Liver (tissue), 9 donors: ENCODE results near the gene PSMD1. TPM values are rescaled to one million over a fixed set of nuclear protein-coding genes. Genes with fewer than 3 reads are reported as not detected.

Experiments used
- DNase-seq: peaks from one replicate; pipeline ENCODE4 v3.0.0-alpha.2; 2017; ENCODE audit warnings: low spot score
- H3K27ac ChIP-seq, 2 donors: one replicate each; pipeline ENCODE4 v1.7.0; 2013; ENCODE audit warnings: inconsistent platforms in 2 of 2, low read length in 2 of 2, control low read depth in 1 of 2, low read depth in 1 of 2, mild to moderate bottlenecking in 1 of 2
- H3K27me3 ChIP-seq, 4 donors: one replicate each; pipeline versions ENCODE4 v1.6.1 to v1.7.0; 2013; ENCODE audit warnings: low read length in 3 of 4, inconsistent platforms in 1 of 4, mild to moderate bottlenecking in 1 of 4, moderate library complexity in 1 of 4; ENCODE audit not compliant: control insufficient read depth in 4 of 4, insufficient read depth in 4 of 4
- H3K36me3 ChIP-seq, 4 donors: one replicate each; pipeline versions ENCODE4 v1.6.1 to v1.7.0; 2013; ENCODE audit warnings: low read length in 3 of 4, mild to moderate bottlenecking in 3 of 4, low read depth in 1 of 4, moderate library complexity in 1 of 4; ENCODE audit not compliant: control insufficient read depth in 4 of 4, insufficient read depth in 3 of 4
- H3K4me1 ChIP-seq, 4 donors: one replicate each; pipeline versions ENCODE4 v1.6.1 to v1.7.0; 2013; ENCODE audit warnings: low read length in 3 of 4, mild to moderate bottlenecking in 3 of 4, moderate library complexity in 1 of 4; ENCODE audit not compliant: control insufficient read depth in 4 of 4, insufficient read depth in 4 of 4
- H3K4me3 ChIP-seq, 3 donors: one replicate each; pipeline versions ENCODE4 v1.6.1 to v1.7.0; 2013; ENCODE audit warnings: low read length in 3 of 3, control low read depth in 1 of 3, low read depth in 1 of 3, mild to moderate bottlenecking in 1 of 3
- H3K9ac ChIP-seq, 2 donors: one replicate each; pipeline ENCODE4 v1.7.0; 2013; ENCODE audit warnings: low read length in 2 of 2, mild to moderate bottlenecking in 2 of 2, moderate library complexity in 2 of 2, control low read depth in 1 of 2, low read depth in 1 of 2
- H3K9me3 ChIP-seq, 4 donors: one replicate each; pipeline versions ENCODE4 v1.6.1 to v1.7.0; 2013; ENCODE audit warnings: low read length in 3 of 4; ENCODE audit not compliant: control insufficient read depth in 4 of 4
- ATF3 ChIP-seq: IDR thresholded peaks from 2 replicates; pipeline ENCODE4 v1.6.1; 2016; ENCODE audit warnings: antibody characterized with exemption
- EGR1 ChIP-seq, 2 donors: IDR thresholded peaks; 2 replicates each; pipeline ENCODE4 v1.6.1; 2016 to 2018; ENCODE audit warnings: antibody characterized with exemption in 2 of 2, low read depth in 2 of 2
- FOXA1 ChIP-seq: IDR thresholded peaks from 2 replicates; pipeline ENCODE4 v1.6.1; 2016; ENCODE audit warnings: antibody characterized with exemption
- FOXA2 ChIP-seq: IDR thresholded peaks from 2 replicates; pipeline ENCODE4 v1.6.1; 2016; ENCODE audit warnings: antibody characterized with exemption
- GABPA ChIP-seq, 2 donors: IDR thresholded peaks in 1 of 2; conservative IDR thresholded peaks in 1 of 2; 2 replicates each; pipeline ENCODE4 v1.6.1; 2016; ENCODE audit warnings: antibody characterized with exemption in 2 of 2, mild to moderate bottlenecking in 1 of 2, moderate library complexity in 1 of 2
- HNF4A ChIP-seq, 2 donors: conservative IDR thresholded peaks; 2 replicates each; pipeline ENCODE4 v1.6.1; 2016; ENCODE audit warnings: antibody characterized with exemption in 2 of 2, mild to moderate bottlenecking in 2 of 2
- HNF4G ChIP-seq: IDR thresholded peaks from 2 replicates; pipeline ENCODE4 v1.6.1; 2016; ENCODE audit warnings: antibody characterized with exemption
- JUND ChIP-seq, 2 donors: IDR thresholded peaks; 2 replicates each; pipeline ENCODE4 v1.6.1; 2016; ENCODE audit warnings: antibody characterized with exemption in 2 of 2
- NR2F2 ChIP-seq: IDR thresholded peaks from 2 replicates; pipeline ENCODE4 v1.6.1; 2016; ENCODE audit warnings: antibody characterized with exemption
- RAD21 ChIP-seq, 2 donors: IDR thresholded peaks; 2 replicates each; pipeline ENCODE4 v1.6.1; 2016; ENCODE audit warnings: antibody characterized with exemption in 2 of 2, mild to moderate bottlenecking in 2 of 2
- RXRA ChIP-seq, 2 donors: IDR thresholded peaks; 2 replicates each; pipeline ENCODE4 v1.6.1; 2017 to 2018; ENCODE audit warnings: antibody characterized with exemption in 2 of 2, mild to moderate bottlenecking in 1 of 2
- SP1 ChIP-seq: IDR thresholded peaks from 2 replicates; pipeline ENCODE4 v1.6.1; 2018; ENCODE audit warnings: antibody characterized with exemption, mild to moderate bottlenecking
- TAF1 ChIP-seq: conservative IDR thresholded peaks from 2 replicates; pipeline ENCODE4 v1.6.1; 2016; ENCODE audit warnings: antibody characterized with exemption, mild to moderate bottlenecking
- YY1 ChIP-seq: IDR thresholded peaks from 2 replicates; pipeline ENCODE4 v1.6.1; 2016; ENCODE audit warnings: antibody characterized with exemption, mild to moderate bottlenecking
- WGBS: extraction: QIAGEN DNeasy Blood & Tissue Kit; methylation state at CpG from one replicate; pipeline ENCODE4 v1.1.7; 2013; 5-methylcytosine and 5-hydroxymethylcytosine counted together
- polyA plus RNA-seq, 2 donors: library from polyadenylated mRNA; stranded (reverse) in 1 of 2; unstranded in 1 of 2; fragments of 200-250 nt in 1 of 2; fragments of >200 nt in 1 of 2; fragmentation: Nextera tagmentation in 1 of 2; extraction: Ambion mirVana in 1 of 2; gene quantifications; one replicate each; pipeline versions ENCODE4 v1.2.1 to v1.2.3, GENCODE V29; 2013 to 2015
- total RNA-seq, 2 donors: library from RNA; depleted of rRNA; stranded (reverse); fragments of >200 nt; gene quantifications; one replicate each; pipeline ENCODE4 v1.2.3, GENCODE V29; 2014
- TF ChIP-seq, protein P1 (sequence below): IDR thresholded peaks from 2 replicates; pipeline ENCODE4 v1.6.1; 2016; ENCODE audit warnings: antibody characterized with exemption
- TF ChIP-seq, protein P2 (sequence below): IDR thresholded peaks from 2 replicates; pipeline ENCODE4 v1.6.1; 2016; ENCODE audit warnings: antibody characterized with exemption
- TF ChIP-seq, protein P3 (sequence below): IDR thresholded peaks from 2 replicates; pipeline ENCODE4 v1.6.1; 2016; ENCODE audit warnings: antibody characterized with exemption, mild to moderate bottlenecking
- TF ChIP-seq, protein P4 (sequence below): fragments of 150-350 bp; IDR thresholded peaks from 2 replicates; pipeline ENCODE4 v1.5.1; 2017; ENCODE audit warnings: improper control_type of control experiment, low read depth, low read length; ENCODE audit not compliant: missing input control
- donor health status: healthy.
- donor health status: healthy.
- donor health status: healthy.
- donor health status: healthy.
- donor health status: healthy.

Gene PSMD1
- total and polyA plus RNA-seq, 4 donors = 31.7 to 83.3 (median 68.1) TPM

- DNase-seq = no peak
- peak overlapping the region; percentile 71 to 80 for H3K27ac ChIP-seq
- H3K4me3 ChIP-seq = peak overlapping the region in 1 of 3 donors; percentile 18
- H3K9ac ChIP-seq = peak overlapping the region; percentile 27 to 47
- no peaks in the 10 kb centered on the region for H3K27me3 ChIP-seq
- no peaks in the 10 kb centered on the region for H3K9me3 ChIP-seq
- TF ChIP-seq TAF1 (no peak), RXRA (IDR thresholded peaks at IDR 0.05) (peak in 1 of 2 donors; percentile 33)
- 51% methylated on average over 11 of the region's 11 CpGs for WGBS
- H3K4me1 ChIP-seq = peaks cover 7 to 37% (median 33%) of the 10 kb centered on the region in 4 donors
- H3K36me3 ChIP-seq = no peaks in the 10 kb centered on the region
These were observed 23.2 kb upstream of the PSMD1 start for GRCh38 chr2:231033147-231034132.

- peak; percentile 85 for TF ChIP-seq FOXA2
- TF ChIP-seq SP1 = peak; percentile 84
- peak in 1 of 2 donors; percentile 37 for TF ChIP-seq GABPA (IDR thresholded peaks at IDR 0.05 in 1 of 2, conservative IDR thresholded peaks at IDR 0.05 in 1 of 2)
- peak; percentile 54 for TF ChIP-seq FOXA1
- peak; percentile 47 for TF ChIP-seq HNF4G
- no peak for TF ChIP-seq ATF3
- peak; percentile 87 to 89 for TF ChIP-seq HNF4A (conservative IDR thresholded peaks at IDR 0.05)
- TF ChIP-seq NR2F2 = no peak
- TF ChIP-seq, protein P1, sequence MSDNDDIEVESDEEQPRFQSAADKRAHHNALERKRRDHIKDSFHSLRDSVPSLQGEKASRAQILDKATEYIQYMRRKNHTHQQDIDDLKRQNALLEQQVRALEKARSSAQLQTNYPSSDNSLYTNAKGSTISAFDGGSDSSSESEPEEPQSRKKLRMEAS = no peak
- peak in 1 of 2 donors; percentile 31 for TF ChIP-seq EGR1 (IDR thresholded peaks at IDR 0.05; ENCODE audit: low read depth in 2 of 2)
- peak; percentile 27 for TF ChIP-seq YY1
- peak; percentile 16 to 61 for TF ChIP-seq JUND (IDR thresholded peaks at IDR 0.05)
- TF ChIP-seq, protein P2, sequence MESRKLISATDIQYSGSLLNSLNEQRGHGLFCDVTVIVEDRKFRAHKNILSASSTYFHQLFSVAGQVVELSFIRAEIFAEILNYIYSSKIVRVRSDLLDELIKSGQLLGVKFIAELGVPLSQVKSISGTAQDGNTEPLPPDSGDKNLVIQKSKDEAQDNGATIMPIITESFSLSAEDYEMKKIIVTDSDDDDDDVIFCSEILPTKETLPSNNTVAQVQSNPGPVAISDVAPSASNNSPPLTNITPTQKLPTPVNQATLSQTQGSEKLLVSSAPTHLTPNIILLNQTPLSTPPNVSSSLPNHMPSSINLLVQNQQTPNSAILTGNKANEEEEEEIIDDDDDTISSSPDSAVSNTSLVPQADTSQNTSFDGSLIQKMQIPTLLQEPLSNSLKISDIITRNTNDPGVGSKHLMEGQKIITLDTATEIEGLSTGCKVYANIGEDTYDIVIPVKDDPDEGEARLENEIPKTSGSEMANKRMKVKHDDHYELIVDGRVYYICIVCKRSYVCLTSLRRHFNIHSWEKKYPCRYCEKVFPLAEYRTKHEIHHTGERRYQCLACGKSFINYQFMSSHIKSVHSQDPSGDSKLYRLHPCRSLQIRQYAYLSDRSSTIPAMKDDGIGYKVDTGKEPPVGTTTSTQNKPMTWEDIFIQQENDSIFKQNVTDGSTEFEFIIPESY = peak; percentile 26
- TF ChIP-seq RXRA (IDR thresholded peaks at IDR 0.05) = peak; percentile 62 to 80
- TF ChIP-seq, protein P3, sequence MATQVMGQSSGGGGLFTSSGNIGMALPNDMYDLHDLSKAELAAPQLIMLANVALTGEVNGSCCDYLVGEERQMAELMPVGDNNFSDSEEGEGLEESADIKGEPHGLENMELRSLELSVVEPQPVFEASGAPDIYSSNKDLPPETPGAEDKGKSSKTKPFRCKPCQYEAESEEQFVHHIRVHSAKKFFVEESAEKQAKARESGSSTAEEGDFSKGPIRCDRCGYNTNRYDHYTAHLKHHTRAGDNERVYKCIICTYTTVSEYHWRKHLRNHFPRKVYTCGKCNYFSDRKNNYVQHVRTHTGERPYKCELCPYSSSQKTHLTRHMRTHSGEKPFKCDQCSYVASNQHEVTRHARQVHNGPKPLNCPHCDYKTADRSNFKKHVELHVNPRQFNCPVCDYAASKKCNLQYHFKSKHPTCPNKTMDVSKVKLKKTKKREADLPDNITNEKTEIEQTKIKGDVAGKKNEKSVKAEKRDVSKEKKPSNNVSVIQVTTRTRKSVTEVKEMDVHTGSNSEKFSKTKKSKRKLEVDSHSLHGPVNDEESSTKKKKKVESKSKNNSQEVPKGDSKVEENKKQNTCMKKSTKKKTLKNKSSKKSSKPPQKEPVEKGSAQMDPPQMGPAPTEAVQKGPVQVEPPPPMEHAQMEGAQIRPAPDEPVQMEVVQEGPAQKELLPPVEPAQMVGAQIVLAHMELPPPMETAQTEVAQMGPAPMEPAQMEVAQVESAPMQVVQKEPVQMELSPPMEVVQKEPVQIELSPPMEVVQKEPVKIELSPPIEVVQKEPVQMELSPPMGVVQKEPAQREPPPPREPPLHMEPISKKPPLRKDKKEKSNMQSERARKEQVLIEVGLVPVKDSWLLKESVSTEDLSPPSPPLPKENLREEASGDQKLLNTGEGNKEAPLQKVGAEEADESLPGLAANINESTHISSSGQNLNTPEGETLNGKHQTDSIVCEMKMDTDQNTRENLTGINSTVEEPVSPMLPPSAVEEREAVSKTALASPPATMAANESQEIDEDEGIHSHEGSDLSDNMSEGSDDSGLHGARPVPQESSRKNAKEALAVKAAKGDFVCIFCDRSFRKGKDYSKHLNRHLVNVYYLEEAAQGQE = peak; percentile 52
- no peak for TF ChIP-seq RAD21 (IDR thresholded peaks at IDR 0.05)
- TF ChIP-seq TAF1 = no peak
- TF ChIP-seq, protein P4, sequence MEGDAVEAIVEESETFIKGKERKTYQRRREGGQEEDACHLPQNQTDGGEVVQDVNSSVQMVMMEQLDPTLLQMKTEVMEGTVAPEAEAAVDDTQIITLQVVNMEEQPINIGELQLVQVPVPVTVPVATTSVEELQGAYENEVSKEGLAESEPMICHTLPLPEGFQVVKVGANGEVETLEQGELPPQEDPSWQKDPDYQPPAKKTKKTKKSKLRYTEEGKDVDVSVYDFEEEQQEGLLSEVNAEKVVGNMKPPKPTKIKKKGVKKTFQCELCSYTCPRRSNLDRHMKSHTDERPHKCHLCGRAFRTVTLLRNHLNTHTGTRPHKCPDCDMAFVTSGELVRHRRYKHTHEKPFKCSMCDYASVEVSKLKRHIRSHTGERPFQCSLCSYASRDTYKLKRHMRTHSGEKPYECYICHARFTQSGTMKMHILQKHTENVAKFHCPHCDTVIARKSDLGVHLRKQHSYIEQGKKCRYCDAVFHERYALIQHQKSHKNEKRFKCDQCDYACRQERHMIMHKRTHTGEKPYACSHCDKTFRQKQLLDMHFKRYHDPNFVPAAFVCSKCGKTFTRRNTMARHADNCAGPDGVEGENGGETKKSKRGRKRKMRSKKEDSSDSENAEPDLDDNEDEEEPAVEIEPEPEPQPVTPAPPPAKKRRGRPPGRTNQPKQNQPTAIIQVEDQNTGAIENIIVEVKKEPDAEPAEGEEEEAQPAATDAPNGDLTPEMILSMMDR = no peak
- peak overlapping the region in 1 of 2 donors; percentile 11 for H3K9ac ChIP-seq
- no peak for DNase-seq
- H3K9me3 ChIP-seq = no peaks in the 10 kb centered on the region
- peak overlapping the region; percentile 71 to 80 for H3K27ac ChIP-seq
- 6% methylated on average over 4 of the region's 4 CpGs for WGBS
- no peaks in the 10 kb centered on the region for H3K27me3 ChIP-seq
- H3K36me3 ChIP-seq = no peaks in the 10 kb centered on the region
- no peak overlapping the region for H3K4me3 ChIP-seq
- peaks cover 7 to 39% (median 35%) of the 10 kb centered on the region in 4 donors for H3K4me1 ChIP-seq
These were observed 22.3 kb upstream of the PSMD1 start for GRCh38 chr2:231034291-231034882.
